ENCODE measurements around the gene HBP1. TPM values are rescaled to one million over a fixed set of nuclear protein-coding genes. Genes with fewer than 3 reads are reported as not detected.
"Not testable (repeated sequence)": the region's sequence is repeated elsewhere in the genome, so short reads cannot be mapped to it uniquely, and the experiment has no call there.

HBP1 gene, protein sequence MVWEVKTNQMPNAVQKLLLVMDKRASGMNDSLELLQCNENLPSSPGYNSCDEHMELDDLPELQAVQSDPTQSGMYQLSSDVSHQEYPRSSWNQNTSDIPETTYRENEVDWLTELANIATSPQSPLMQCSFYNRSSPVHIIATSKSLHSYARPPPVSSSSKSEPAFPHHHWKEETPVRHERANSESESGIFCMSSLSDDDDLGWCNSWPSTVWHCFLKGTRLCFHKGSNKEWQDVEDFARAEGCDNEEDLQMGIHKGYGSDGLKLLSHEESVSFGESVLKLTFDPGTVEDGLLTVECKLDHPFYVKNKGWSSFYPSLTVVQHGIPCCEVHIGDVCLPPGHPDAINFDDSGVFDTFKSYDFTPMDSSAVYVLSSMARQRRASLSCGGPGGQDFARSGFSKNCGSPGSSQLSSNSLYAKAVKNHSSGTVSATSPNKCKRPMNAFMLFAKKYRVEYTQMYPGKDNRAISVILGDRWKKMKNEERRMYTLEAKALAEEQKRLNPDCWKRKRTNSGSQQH
- total RNA-seq (2014; rRNA removed; shearing (Covaris generic)), result 29.4 and 29.5 TPM in 2 replicates
- 11.3 and 14.9 TPM in 2 replicates for polyA plus RNA-seq (2014; cell fraction: nucleus; rRNA removed)

DNA sequence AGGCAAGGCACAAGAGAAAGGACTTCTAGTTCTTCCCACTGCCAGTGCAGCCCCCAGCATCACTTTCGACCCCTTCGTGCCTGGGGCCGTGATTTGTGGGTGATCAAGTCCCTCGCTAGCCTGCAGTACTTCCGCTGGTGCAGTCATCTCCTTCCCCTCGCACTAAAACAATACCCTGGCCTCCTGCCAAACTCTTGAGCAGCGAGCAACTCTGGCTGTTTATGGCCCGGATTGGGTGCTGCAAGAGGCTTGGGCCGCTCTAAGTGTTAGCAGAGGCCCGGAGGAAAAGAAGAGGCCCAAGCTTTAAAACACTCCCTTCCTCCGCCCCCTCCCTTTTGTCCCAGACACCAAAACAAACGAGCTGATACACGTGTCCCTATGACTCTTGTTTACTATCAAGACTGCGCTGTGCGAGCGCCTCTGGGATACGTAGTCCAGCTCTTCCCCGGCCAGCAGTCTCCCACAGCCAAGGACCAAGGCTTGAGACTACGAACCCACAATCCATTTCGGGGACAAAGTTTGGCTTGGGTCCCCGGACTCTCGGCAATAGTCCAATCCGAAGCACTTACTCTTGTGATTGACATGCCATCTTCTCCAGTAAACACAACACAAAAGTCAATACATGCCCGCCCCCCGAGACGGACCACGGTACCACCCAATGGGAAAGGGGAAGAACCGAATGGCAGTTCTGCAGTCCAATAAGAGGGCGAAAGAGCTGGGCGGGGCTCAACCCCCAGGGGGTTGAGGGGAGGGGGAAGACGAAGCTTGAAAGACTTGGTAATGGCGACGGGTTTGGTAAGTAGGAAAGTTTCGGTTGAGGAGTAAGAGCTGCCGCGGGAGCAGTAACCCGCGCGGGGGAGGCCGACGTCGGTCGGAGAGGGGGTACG is at the start of gene HBP1:
TSS of gene HBP1 (plus strand) at position 771 of the 887 bp plus-strand sequence. CDS start 10,891 bp downstream, outside the sequence.
- DNase-seq (ENCODE audit: extremely low read depth, low read depth), result peak; percentile 100

DNA sequence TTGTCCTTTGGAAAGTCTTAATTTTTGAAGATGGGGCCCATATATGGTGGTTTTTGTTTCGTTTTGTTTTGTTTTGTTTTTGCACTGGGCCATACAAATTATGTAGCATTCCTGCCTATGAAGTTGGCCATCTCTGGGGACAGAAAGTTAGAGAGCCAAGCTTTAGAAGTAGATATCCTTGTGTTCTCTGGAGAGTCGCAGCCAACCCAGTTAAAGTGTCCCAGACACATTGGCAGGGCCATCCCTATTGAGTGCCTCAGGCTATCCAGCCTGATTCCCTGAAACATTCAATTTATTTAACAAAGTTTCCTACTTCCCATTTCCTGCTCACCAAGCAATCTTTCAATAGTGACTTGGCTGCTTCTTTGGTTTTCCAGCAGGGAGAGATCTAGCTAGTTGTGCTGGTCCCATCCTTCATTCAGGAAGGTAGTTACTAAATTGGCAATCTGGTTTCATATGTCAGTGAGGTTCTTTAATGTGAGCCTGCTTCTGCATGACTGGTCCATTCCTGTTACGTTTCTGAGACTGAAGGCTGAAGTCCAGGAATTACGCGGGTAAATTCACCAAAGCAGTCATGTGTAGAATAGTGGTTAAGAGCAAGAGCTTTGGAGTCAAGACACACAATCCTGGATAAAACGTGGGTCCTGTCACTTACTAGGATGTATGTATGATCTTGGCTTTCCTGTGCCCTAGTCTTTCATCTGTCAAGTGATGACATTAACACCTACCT is 49.3 kb upstream of the HBP1 start:
- no peak for DNase-seq (ENCODE audit: extremely low read depth, low read depth)

DNA sequence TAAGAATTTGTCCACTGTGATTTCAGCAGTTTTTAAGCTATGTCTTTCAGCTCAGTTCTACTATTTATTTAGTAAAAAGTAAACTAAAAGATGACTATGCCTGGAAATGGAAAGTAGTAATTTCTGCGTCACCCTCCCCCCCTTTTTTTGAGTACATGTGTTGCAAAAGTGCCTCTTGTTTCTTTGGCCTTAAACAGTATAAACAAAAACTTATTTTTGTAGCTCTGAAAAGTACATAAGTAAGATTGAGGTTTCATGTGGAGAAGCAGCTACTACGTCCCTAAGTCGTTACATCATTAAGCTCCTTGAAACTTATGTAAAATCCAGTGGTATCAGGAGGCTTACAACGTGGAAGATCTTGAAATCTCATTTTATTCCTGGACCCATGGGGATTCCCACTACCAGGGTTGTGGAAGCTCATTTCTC is 46.3 kb upstream of the HBP1 start:
- DNase-seq (ENCODE audit: extremely low read depth, low read depth), result no peak

- DNase-seq (ENCODE audit: extremely low read depth, low read depth), result no peak
Observed at GRCh38 chr7:107123392-107123791, 45.4 kb upstream of the HBP1 start.

GRCh38 chr7:107125475-107125874 is 43.3 kb upstream of the HBP1 start:
- no peak for DNase-seq (ENCODE audit: extremely low read depth, low read depth)

GRCh38 chr7:107128217-107128616 is 40.6 kb upstream of the HBP1 start:
- no peak for DNase-seq (ENCODE audit: extremely low read depth, low read depth)

GRCh38 chr7:107128748-107129147 is 40.1 kb upstream of the HBP1 start:
- no peak for DNase-seq (ENCODE audit: extremely low read depth, low read depth)

- no peak for DNase-seq (ENCODE audit: extremely low read depth, low read depth)
Observed at GRCh38 chr7:107130487-107131220, 38.1 kb upstream of the HBP1 start.

DNA sequence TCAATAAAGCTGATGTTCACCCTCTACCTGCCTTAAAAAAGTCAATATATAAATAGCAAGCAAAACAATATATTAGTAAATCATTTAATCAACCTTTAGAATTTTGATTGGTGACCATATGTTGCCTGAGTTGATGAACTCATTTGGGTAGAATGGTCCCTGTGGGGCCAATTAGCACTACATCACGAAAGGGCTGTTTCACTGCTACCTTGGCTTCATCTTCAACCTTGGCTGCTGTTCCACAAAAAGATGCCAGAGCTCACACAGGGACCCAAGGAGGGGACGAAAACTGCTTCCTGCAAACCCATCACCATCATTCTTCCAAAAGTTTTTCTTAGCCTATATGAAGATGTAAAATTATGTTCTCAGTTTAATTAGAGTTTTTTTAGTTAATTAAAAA is 35.4 kb upstream of the HBP1 start:
- DNase-seq (ENCODE audit: extremely low read depth, low read depth), result no peak

DNA sequence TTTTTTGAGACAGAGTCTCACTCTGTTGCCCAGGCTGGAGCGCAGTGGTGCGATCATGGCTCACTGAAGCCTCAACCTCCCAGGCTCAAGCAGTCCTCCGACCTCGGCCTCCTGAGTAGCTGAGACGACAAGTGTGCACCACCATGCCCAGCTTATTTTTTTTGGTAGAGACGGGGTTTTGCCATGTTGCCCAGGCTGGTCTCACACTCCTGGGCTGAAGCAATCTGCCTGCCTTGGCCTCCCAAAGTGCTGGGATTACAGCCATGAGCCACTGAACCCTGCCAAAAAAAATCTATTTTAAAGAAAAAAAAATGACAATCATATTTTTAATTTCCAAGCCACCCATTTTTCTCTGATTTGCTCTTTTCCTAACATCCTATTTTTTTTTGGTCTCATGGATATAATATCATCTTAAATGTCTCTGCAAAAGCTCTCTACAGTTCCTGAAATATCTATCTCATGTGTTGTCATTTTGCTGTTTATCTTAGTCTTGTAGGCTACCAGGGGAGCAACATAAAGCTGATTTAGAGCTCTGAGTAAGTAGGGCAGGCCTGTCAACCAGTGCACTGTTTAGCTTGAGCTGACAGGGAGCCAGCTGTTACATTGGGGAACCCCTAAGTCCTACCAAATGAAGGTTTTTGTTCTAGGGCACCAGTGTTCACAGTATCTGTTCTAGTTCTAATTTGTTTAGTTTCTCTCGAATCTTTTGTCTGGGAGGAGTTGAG is 29.9 kb upstream of the HBP1 start:
- no peak for DNase-seq (ENCODE audit: extremely low read depth, low read depth)

DNA sequence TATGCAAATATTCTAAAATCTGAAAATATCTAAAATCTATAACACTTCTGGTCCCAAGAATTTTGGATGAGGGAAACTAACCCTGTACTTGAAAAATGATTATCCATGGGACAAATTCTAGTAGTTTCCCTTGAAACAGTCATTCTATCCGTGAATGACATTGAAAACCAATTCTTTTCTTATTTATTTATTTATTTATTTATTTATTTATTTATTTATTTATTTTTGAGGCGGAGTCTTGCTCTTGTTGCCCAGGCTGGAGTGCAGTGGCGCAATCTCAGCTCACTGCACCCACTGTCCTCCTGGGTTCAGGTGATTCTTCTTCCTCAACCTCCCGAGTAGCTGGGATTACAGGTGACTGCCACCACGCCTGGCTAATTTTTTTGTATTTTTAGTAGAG is 24.9 kb upstream of the HBP1 start:
- not testable (repeated sequence) for DNase-seq (ENCODE audit: extremely low read depth, low read depth)

DNA sequence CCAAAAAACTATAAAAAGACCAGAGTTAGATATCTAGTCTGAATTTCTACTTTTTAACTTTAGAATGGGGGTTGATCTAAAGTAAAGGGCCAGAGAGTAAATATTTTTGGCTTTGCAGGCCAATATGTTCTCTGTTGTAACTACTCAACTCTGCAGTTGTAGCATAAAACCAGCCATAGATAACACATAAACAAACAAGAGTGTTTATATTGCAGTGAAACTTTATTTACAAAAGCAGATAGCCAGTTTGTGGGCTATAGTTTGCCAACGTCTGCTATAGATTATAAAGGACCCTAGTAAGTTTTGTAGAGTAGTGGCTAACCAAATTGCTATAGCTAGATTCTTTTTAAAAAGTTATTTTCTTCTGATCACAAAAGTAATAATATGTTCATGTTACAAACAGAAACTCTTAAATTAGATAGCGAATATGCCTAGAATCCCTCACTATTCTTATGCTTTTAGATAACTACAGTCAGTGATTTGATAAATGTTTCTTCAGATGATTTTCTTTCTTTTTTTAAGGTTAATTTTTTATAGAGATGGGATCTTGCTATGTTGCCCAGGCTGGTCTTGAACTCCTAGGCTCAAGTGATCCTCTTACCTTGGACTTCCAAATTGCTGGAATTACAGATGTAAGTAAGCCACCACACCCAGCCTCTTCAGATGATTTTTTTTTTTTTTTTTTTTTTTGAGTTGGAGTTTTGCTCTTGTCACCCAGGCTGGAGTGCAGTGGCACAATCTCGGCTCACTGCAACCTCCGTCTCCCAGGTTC is 23.6 kb upstream of the HBP1 start:
- no peak for DNase-seq (ENCODE audit: extremely low read depth, low read depth)

DNA sequence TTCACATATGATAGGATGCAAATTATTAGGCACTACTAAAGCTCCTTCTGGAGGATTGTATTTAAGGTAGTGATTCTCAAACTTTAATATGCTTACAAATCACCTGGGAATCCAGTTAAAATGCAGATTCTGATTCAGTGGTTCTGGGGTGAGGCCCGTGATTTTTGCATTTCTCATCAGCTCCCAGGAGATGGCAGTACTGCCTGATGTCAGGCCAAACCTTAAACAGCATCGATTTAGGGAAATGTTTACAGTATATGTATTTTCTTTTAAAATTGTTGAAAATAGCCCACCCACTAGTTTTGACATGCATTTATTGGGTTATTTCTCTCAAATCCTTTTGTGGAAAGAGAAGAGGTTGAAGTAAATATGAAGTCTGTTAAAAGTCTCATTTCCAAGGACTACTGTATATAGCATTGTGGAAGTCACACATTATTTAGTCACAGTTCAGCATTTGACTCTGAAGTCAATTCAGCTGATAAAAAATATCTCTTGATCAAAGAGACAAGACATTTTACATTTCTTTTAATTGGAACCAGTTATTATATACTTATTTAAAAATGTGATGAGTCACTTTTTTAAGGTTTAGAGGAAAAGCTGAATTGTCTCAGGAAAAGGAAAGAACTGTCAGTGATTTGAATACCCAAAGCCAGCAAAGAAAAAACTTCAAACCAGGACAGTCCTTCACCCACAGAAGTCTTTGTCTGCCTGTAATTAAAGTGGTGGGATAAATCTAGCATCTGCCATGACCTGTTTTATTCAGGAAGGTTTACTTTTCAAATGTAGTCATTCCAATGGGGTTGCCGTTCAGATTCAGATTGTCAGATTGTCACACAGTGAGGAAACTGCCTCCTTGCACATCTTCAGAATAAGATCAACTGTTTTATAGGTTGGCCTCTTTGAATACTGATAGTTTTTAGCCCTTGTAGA is 21.1 kb upstream of the HBP1 start:
- DNase-seq (ENCODE audit: extremely low read depth, low read depth), result peak; percentile 47

DNA sequence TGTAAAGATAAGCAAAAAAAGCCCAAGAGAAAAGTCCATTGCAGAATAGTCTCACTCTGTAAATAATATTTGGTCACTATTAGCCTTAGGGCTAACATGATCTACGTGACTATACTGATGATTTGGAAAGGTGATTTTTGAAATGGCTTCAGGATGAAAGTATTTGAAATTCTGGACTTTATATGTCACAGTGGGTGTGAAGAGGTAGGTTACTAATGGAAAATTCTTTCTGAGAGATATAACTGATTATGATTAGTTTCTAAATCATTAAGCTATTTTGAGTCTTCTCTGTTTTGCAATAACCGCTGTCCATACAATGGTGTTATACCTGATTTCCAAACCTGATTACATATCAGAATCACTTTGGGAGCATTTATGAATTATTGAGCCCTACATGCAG is 20.1 kb upstream of the HBP1 start:
- DNase-seq (ENCODE audit: extremely low read depth, low read depth), result no peak

GRCh38 chr7:107149863-107150262 is 18.9 kb upstream of the HBP1 start:
- no peak for DNase-seq (ENCODE audit: extremely low read depth, low read depth)

- DNase-seq (ENCODE audit: extremely low read depth, low read depth), result peak; percentile 68
Observed at GRCh38 chr7:107150375-107151073, 18.3 kb upstream of the HBP1 start.

DNA sequence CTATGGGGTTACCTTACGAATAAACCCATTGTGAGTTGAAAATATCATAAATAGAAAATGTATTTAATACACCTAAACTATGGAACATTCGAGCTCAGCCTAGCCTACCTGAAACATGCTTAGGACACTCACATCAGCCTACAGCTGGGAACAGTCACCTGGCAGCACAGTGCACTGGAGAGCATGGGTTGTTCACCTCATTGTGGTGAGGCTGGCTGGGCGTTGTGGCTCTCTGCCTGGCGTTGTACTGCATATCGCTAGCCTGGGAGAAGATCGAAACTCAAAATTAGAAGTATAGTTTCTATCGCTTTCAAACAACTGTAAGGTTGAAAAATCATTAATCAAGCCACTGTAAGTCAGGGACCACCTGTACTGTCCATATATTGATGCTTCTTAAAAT is 17.3 kb upstream of the HBP1 start:
- DNase-seq (ENCODE audit: extremely low read depth, low read depth), result no peak

Measured in NCI-H460 (cell line).